Calu3 (cell line): ENCODE results near the gene FOXM1. TPM values are rescaled to one million over a fixed set of nuclear protein-coding genes. Genes with fewer than 3 reads are reported as not detected.
A peak's percentile ranks its signal among the peaks of the same experiment; 100 is the strongest.

ENCODE experiments used
- BruUV-seq: library from RNA; stranded (reverse); fragments of 400-500 nt; replicated peaks from 2 replicates; lab custom pipeline; 2021; lab: Mats Ljungman, UMichigan
- CTCF ChIA-PET: fragments of 300-600 bp; sonication (Branson Sonifier 250); formaldehyde crosslinking; loops from one replicate; lab custom pipeline; 2022; ENCODE audit warnings: antibody characterized with exemption; lab: Charles Lee
- DNase-seq: peaks from one replicate; pipeline ENCODE4 v3.0.0; 2022
- H3K27ac Mint-ChIP-seq: one replicate; pipeline ENCODE4 v1.8.0; 2022; ENCODE audit warnings: mixed read lengths; ENCODE audit not compliant: unreplicated experiment
- H3K27me3 Mint-ChIP-seq: one replicate; pipeline ENCODE4 v1.8.0; 2022; ENCODE audit warnings: mixed read lengths; ENCODE audit not compliant: unreplicated experiment
- H3K36me3 Mint-ChIP-seq: one replicate; pipeline ENCODE4 v1.8.0; 2022; ENCODE audit warnings: mild to moderate bottlenecking, moderate library complexity, mixed read lengths; ENCODE audit not compliant: insufficient read depth, unreplicated experiment
- H3K4me1 Mint-ChIP-seq: one replicate; pipeline ENCODE4 v1.8.0; 2022; ENCODE audit warnings: mild to moderate bottlenecking, low read depth, mixed read lengths; ENCODE audit not compliant: unreplicated experiment
- H3K4me3 Mint-ChIP-seq: one replicate; pipeline ENCODE4 v1.8.0; 2022; ENCODE audit warnings: mild to moderate bottlenecking, low read depth, moderate library complexity, mixed read lengths; ENCODE audit not compliant: unreplicated experiment
- H3K9me3 Mint-ChIP-seq: one replicate; pipeline ENCODE4 v1.8.0; 2022; ENCODE audit warnings: low read depth, mixed read lengths; ENCODE audit not compliant: unreplicated experiment
- intact Hi-C: fragments of 100-400 bp; cut with micrococcal nuclease; formaldehyde crosslinking; loops from one replicate; pipeline ENCODE4 v1.10.0; 2022; ENCODE audit not compliant: unreplicated experiment
- total RNA-seq: library from RNA; stranded (reverse); gene quantifications from 2 replicates; pipeline ENCODE4 v1.2.3, GENCODE V29; 2022
- TF ChIP-seq, protein P1 (sequence below): fragments of 200-600 bp; IDR thresholded peaks from one replicate; pipeline ENCODE4 v1.8.0; 2022; ENCODE audit warnings: antibody characterized with exemption; ENCODE audit not compliant: unreplicated experiment

The FOXM1 gene
- total RNA-seq, 1 experiment from 2014 or later = 103 TPM

DNA sequence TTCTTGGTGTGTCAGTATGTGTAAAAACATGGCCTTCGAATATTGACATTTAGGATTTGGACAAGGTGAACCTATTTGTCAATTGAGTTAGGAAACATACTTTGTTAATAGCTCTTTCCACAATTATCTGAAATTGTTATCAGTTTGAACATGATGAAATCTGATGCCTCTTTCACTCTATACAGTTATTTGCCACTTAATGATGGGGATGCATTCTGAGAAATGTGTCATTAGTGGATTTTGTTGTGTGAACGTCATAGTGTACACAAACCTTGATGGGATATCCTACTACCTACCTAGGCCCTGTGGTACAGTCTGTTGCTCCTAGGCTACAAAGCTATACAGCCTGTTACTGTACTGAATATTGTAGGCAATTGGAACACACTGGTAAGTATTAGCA is 18.5 kb upstream of the FOXM1 start:
- TF ChIP-seq, protein P1, sequence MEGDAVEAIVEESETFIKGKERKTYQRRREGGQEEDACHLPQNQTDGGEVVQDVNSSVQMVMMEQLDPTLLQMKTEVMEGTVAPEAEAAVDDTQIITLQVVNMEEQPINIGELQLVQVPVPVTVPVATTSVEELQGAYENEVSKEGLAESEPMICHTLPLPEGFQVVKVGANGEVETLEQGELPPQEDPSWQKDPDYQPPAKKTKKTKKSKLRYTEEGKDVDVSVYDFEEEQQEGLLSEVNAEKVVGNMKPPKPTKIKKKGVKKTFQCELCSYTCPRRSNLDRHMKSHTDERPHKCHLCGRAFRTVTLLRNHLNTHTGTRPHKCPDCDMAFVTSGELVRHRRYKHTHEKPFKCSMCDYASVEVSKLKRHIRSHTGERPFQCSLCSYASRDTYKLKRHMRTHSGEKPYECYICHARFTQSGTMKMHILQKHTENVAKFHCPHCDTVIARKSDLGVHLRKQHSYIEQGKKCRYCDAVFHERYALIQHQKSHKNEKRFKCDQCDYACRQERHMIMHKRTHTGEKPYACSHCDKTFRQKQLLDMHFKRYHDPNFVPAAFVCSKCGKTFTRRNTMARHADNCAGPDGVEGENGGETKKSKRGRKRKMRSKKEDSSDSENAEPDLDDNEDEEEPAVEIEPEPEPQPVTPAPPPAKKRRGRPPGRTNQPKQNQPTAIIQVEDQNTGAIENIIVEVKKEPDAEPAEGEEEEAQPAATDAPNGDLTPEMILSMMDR = no peak
- no peak overlapping the region for H3K27ac Mint-ChIP-seq
- BruUV-seq = no TSS peak

DNA sequence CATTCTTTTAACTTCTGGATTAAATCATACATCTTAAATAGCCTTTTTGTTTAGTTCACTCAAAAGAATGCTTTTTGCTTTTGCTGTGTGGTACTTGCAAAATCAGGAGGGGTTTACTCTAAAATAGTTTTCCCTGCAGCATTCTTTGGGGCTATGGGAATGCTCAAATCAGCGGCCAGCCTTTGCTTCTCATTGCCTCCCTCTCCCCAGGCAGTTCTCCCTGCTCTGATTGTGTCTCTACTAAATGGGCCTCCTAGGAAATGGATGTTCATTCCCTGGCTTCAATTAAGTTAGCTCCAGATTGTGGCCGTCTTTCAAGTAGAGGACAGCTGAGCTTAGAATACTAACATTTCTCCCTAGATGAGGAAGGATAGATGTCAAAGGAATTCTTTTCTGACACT is 18.1 kb upstream of the FOXM1 start:
- intact Hi-C loops = loop anchor here (10.0 kb wide), 2 partner anchors 50 to 150 kb away; no protein-coding TSS in a partner anchor
- H3K27ac Mint-ChIP-seq = no peak overlapping the region
- BruUV-seq = no TSS peak
- H3K4me3 Mint-ChIP-seq = no peak overlapping the region
- no peaks in the 10 kb centered on the region for H3K27me3 Mint-ChIP-seq
- CTCF ChIA-PET = interaction anchor here (0.7 kb wide), 1 partner anchor 161 kb away, joined by 3 read pairs; no protein-coding TSS in a partner anchor
- no peak for DNase-seq
- no peaks in the 10 kb centered on the region for H3K9me3 Mint-ChIP-seq
- peaks cover 13% of the 10 kb centered on the region for H3K4me1 Mint-ChIP-seq
- TF ChIP-seq, protein P1 = no peak
- H3K36me3 Mint-ChIP-seq = peaks cover 30% of the 10 kb centered on the region

More for the DNA sequence above, 18.5 kb upstream of the FOXM1 start:
- H3K4me3 Mint-ChIP-seq = no peak overlapping the region
- CTCF ChIA-PET = interaction anchor here (0.7 kb wide), 1 partner anchor 162 kb away, joined by 3 read pairs; no protein-coding TSS in a partner anchor
- intact Hi-C loops = loop anchor here (10.0 kb wide), 2 partner anchors 49 to 149 kb away; no protein-coding TSS in a partner anchor
- DNase-seq = no peak
- peaks cover 8% of the 10 kb centered on the region for H3K4me1 Mint-ChIP-seq
- H3K9me3 Mint-ChIP-seq = no peaks in the 10 kb centered on the region
- no peaks in the 10 kb centered on the region for H3K27me3 Mint-ChIP-seq
- H3K36me3 Mint-ChIP-seq = peaks cover 25% of the 10 kb centered on the region

DNA sequence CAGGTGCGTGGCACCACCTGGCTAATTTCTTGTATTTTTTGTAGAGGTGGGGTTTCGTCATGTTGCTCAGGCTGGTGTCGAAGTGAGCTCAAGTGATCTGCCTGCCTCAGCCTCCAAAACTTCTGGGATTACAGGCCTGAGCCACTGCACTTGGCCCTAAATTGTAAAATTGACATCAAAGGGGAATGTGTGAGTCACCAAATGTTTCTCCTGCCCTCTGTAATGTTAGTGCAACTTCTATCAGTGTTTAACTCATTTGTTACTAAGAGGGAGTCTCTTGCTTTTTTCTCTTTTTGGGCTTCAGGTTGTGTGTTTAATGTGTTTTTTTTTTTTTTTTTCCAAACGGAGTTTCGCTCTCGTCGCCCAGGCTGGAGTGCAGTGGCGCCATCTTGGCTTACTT is 16.0 kb upstream of the FOXM1 start:
- TF ChIP-seq, protein P1 = no peak
- H3K27ac Mint-ChIP-seq = no peak overlapping the region
- H3K4me1 Mint-ChIP-seq = peaks cover 21% of the 10 kb centered on the region
- BruUV-seq = no TSS peak
- peak overlapping the region; percentile 93 for H3K4me3 Mint-ChIP-seq
- CTCF ChIA-PET = no interaction called here
- H3K9me3 Mint-ChIP-seq = no peaks in the 10 kb centered on the region
- no peak for DNase-seq
- peaks cover 43% of the 10 kb centered on the region for H3K36me3 Mint-ChIP-seq
- intact Hi-C loops = loop anchor here (10.0 kb wide), 2 partner anchors 52 to 152 kb away; no protein-coding TSS in a partner anchor
- no peaks in the 10 kb centered on the region for H3K27me3 Mint-ChIP-seq

DNA sequence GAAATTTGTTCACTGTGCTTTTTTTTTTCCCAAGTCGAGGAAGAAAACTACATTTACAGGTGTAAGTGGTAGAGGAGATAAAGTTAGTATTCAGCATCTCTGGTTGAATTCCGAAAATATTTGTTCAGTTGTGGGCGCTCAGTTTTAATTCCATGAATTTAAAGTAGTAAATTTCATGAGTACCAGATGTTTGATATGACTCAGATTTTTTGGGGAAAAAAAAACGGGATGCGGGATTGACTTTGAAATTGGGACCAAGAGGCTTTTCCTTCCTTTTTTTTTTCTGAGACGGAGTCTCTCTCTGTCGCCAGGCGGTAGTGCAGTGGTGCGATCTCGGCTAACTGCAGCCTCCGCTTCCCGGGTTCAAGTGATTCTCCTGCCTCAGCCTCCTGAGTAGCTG is 15.3 kb upstream of the FOXM1 start:
- Mint-ChIP-seq H3K27ac (no peak overlapping the region), H3K9me3 (no peaks in the 10 kb centered on the region), H3K4me1 (peaks cover 21% of the 10 kb centered on the region), H3K27me3 (no peaks in the 10 kb centered on the region), H3K36me3 (peaks cover 43% of the 10 kb centered on the region), H3K4me3 (peak overlapping the region; percentile 93)
- TF ChIP-seq, protein P1 = no peak
- DNase-seq = no peak
- intact Hi-C loops = loop anchor here (10.0 kb wide), 2 partner anchors 53 to 153 kb away; no protein-coding TSS in a partner anchor
- no TSS peak for BruUV-seq
- CTCF ChIA-PET = no interaction called here
